GM21737 (cell line): ENCODE data around the gene MCU.
A peak's percentile ranks its signal among the peaks of the same experiment; 100 is the strongest.
"Not testable (repeated sequence)": the region's sequence is repeated elsewhere in the genome, so short reads cannot be mapped to it uniquely, and the experiment has no call there.

Experiments used
- ATAC-seq: cut with Tn5 transposase; IDR thresholded peaks from one replicate; pipeline ENCODE4 v1.9.1; 2021; ENCODE audit warnings: mild to moderate bottlenecking, moderate library complexity; ENCODE audit not compliant: unreplicated experiment

MCU gene

GRCh38 chr10:72691863-72692743 is at the start of gene MCU:
Gene MCU, plus strand, starts transcription at chr10:72692143. Its CDS starts 9 bp downstream, at chr10:72692152.
- peak; percentile 93 for ATAC-seq

- ATAC-seq, result no peak
These were observed 49.6 kb upstream of the MCU start for GRCh38 chr10:72642318-72642717.

GRCh38 chr10:72645263-72645858 is 46.6 kb upstream of the MCU start:
- ATAC-seq, result no peak

DNA sequence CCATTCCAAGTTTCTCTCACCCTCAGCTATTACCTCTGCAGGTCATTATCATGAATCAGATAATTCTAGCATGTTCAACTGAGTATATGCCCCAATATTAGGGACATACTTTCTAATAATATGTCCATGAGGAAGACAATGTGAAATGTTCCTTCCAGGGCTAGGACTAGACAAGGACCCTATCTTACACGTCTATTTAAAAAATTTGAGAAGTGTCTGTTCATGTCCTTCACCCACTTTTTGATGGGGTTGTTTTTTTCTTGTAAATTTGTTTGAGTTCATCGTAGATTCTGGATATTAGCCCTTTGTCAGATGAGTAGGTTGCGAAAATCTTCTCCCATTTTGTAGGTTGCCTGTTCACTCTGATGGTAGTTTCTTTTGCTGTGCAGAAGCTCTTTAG is 45.0 kb upstream of the MCU start:
- not testable (repeated sequence) for ATAC-seq

DNA sequence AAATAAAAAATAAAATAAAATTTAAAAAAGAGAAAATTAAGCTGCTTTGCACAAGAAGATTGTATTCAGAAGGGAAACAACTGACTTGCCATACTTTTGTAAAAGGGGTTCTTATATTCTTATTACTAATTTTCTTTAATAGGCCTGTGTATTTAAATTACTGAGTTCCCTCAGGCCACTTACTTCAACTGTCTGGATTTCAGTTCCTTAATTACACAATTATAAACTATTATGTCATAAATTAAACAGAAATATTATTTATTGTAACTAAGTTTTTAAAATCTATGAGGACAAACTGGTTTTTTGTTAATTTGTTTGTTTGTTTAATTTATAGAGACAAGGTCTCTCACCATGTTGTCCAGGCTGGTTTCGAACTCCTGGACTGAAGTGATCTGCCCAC is 43.6 kb upstream of the MCU start:
- no peak for ATAC-seq

DNA sequence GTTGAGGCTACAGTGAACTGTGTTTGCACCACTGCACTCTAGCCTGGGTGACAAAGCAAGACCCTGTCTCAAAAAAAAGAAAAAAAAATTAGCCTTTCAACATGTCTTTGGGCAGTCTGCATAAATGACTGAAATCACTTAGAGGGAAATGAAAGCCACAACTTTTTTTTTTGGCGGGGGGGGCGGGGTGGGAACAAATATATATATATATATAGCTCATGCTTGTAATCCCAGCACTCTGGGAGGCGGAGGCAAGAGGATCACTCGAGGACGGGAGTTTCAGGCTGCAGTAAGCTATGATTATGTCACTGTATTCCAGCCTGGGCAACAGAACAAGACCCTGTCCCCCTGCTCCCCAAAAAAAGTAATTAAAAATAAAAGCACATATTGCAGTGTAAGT is 42.7 kb upstream of the MCU start:
- no peak for ATAC-seq

- no peak for ATAC-seq
These were observed 38.4 kb upstream of the MCU start for GRCh38 chr10:72653383-72654096.

- no peak for ATAC-seq
These were observed 37.2 kb upstream of the MCU start for GRCh38 chr10:72654720-72655119.

DNA sequence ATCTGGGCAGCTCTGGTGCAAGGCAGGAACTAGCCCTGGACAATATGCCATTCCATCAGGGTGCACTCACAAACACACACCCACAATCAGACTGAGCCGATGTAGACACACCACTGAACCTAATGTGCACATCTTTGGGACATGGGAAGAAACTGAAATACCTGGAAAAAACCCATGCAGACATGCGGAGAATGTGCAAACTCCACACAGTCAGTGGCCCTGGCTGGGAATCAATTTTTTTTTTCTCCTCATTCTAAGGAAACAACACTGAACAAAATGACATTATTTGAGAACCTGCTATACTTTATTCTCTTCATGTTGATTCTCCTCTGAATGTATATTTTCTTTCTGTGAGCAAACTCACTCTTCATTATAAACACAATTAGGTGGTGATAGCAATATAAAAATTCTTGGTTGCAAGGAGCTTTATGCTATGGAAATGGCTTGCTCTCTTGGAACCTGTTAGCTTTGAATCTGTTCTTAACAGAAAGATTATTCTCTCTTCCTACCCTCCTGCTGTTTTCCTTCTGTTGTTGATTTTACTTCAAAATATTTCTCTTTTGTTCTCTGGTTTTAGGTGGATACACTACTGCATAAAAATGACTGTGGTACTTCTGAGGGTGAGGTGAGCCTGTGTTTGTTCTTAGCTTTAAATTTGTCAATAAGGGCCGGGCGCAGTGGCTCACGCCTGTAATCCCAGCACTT is 33.1 kb upstream of the MCU start:
- ATAC-seq, result no peak

DNA sequence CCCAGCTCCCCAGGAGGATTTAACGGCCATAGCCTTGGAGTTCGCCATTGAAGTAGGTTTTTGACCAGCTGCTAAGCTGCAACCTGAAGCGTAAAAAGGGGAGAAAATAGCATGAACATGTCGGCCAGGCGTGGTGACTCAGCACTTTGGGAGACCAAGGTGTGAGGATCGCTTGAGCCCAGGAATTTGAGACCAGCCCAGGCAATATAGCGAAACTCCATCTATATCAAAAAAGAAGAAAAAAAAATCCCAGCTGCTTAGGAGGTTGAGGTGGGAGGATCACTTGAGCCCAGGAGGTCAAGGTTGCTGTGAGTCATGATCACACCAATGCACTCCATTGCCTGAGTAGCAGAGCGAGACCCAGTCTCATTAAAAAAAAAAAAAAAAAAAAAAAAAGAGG is 32.2 kb upstream of the MCU start:
- ATAC-seq, result no peak

GRCh38 chr10:72660220-72660619 is 31.7 kb upstream of the MCU start:
- ATAC-seq, result no peak

DNA sequence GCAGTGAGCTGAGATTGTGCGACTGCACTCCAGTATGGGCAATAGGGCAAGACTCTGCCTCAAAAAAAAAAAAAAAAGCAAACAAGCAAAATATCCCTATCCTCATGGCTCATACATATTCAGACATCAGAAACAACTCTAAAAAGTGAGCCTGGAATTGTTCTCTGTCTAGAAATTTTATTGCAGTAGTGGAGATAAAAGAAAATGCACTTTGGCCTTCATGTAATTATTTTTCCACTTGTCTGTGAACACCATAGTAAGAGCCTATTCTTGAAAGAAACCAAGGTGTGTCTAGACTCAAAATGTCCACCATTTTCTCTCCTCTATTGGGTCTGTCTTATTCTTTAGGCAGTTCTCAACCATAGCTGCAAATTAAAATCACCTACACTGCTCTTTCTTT is 30.5 kb upstream of the MCU start:
- no peak for ATAC-seq

GRCh38 chr10:72663971-72664370 is 28.0 kb upstream of the MCU start:
- ATAC-seq, result no peak

- ATAC-seq, result no peak
These were observed 26.0 kb upstream of the MCU start for GRCh38 chr10:72665925-72666324.

DNA sequence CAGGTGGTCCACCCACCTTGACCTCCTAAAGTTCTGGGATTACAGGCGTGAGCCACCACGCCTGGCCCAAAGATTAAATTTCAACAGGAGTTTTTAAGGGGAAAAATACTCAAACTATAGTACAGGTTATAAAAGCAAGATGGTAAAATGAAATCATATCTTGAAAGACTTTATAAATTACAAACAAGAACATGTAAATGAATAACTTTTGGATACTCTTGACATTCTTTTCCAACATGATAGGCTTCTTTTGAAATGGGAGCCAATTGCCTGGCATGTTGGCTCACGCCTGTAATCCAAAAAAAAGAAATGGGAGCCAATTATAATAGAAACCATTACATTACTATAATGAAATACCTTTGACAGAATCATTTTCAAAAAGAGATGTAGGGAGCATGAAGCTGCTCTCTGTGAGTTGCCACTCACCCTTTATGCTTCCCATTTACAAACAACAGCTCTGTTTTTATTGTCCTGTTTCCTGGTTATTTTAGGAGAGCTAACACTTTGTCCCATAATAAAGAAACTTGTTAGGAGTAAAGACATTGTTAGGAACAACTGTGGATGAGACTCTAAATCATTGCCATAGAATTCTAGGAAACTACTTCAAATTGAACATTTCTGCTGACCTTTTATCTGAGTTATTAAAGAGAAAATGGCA is 24.6 kb upstream of the MCU start:
- ATAC-seq, result no peak

DNA sequence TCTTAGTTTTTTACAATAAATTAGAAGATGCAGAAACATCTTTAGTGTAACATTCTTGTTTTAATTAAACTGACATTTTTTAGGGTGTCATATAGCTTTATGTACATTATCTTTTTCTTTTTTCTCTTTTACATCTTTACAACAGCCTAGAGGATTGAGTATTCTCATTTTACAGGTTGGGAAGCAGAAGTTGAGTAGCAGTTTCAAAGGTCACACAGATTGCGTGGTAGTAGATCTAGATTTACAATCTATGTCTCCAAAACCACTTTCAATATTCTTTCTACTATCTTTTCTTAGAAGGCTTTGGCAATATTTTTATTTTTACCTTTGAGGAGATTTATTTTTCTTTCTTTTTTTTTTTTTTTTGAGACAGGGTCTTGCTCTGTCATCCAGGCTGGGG is 18.7 kb upstream of the MCU start:
- no peak for ATAC-seq

- ATAC-seq, result not testable (repeated sequence)
These were observed 17.8 kb upstream of the MCU start for GRCh38 chr10:72674174-72674573.

GRCh38 chr10:72679838-72680241 is 12.1 kb upstream of the MCU start:
- no peak for ATAC-seq

DNA sequence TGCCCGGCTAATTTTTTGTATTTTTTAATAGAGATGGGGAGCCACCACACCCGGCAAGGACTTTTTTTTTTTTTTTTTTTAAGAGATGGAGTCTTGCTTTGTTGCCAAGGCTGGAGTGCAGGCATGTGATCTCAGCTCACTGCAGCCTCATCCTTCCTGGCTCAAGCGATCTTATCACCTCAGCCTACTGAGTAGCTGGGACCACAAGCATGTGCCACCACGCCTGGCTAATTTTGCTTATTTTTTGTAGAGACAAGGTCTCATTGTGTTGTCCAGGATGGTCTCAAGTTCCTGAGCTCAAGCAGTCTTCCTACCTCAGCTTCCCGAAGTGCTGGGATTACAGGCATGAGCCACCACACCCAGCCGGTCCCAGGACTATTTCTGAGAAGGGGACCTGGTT is 9.3 kb upstream of the MCU start:
- ATAC-seq, result no peak

- no peak for ATAC-seq
These were observed 6.5 kb upstream of the MCU start for GRCh38 chr10:72685264-72685921.
